GM18499 (cell line): ENCODE data around the gene ASPRV1.
"Not testable (repeated sequence)": the region's sequence is repeated elsewhere in the genome, so short reads cannot be mapped to it uniquely, and the experiment has no call there.

ENCODE experiments used
- ATAC-seq: cut with Tn5 transposase; IDR thresholded peaks from one replicate; pipeline ENCODE4 v1.9.1; 2021; ENCODE audit warnings: moderate number of reproducible peaks; ENCODE audit not compliant: insufficient read depth, unreplicated experiment

ASPRV1 gene

GRCh38 chr2:69961496-69961895 is at the start of gene ASPRV1:
Gene ASPRV1 (minus strand): TSS chr2:69961631. CDS start chr2:69961436, 195 bp downstream.
- ATAC-seq: no peak

GRCh38 chr2:70010576-70011111 is 49.2 kb upstream of the ASPRV1 start:
- no peak for ATAC-seq

GRCh38 chr2:70009762-70010575 is 48.5 kb upstream of the ASPRV1 start:
- no peak for ATAC-seq

- no peak for ATAC-seq
Observed at GRCh38 chr2:70008290-70008689, 46.9 kb upstream of the ASPRV1 start.

- ATAC-seq: no peak
Observed at GRCh38 chr2:70007151-70007550, 45.7 kb upstream of the ASPRV1 start.

GRCh38 chr2:70006447-70006784 is 45.0 kb upstream of the ASPRV1 start:
- no peak for ATAC-seq

GRCh38 chr2:70005752-70006446 is 44.5 kb upstream of the ASPRV1 start:
- no peak for ATAC-seq

GRCh38 chr2:70005216-70005615 is 43.8 kb upstream of the ASPRV1 start:
- ATAC-seq: no peak

- ATAC-seq: no peak
Observed at GRCh38 chr2:70003093-70003830, 41.8 kb upstream of the ASPRV1 start.

GRCh38 chr2:70002241-70002899 is 40.9 kb upstream of the ASPRV1 start:
- no peak for ATAC-seq

- not testable (repeated sequence) for ATAC-seq
Observed at GRCh38 chr2:70000529-70000928, 39.1 kb upstream of the ASPRV1 start.

- no peak for ATAC-seq
Observed at GRCh38 chr2:69998761-69999160, 37.3 kb upstream of the ASPRV1 start.

- ATAC-seq: no peak
Observed at GRCh38 chr2:69997015-69997830, 35.8 kb upstream of the ASPRV1 start.

GRCh38 chr2:69995511-69995910 is 34.1 kb upstream of the ASPRV1 start:
- ATAC-seq: no peak

- ATAC-seq: no peak
Observed at GRCh38 chr2:69994166-69994565, 32.7 kb upstream of the ASPRV1 start.

- no peak for ATAC-seq
Observed at GRCh38 chr2:69993708-69994107, 32.3 kb upstream of the ASPRV1 start.

- ATAC-seq: no peak
Observed at GRCh38 chr2:69993048-69993565, 31.7 kb upstream of the ASPRV1 start.

- no peak for ATAC-seq
Observed at GRCh38 chr2:69992310-69993047, 31.0 kb upstream of the ASPRV1 start.
